PC-3 (cell line): ENCODE measurements around the gene TMEM98.
"Not testable (repeated sequence)": the region's sequence is repeated elsewhere in the genome, so short reads cannot be mapped to it uniquely, and the experiment has no call there.

Experiments used
- CTCF ChIP-seq: fragments of 300-600 bp; sonication (generic); conservative IDR thresholded peaks from 2 replicates; pipeline ENCODE4 v1.5.1; 2017; ENCODE audit warnings: antibody characterized with exemption, low read depth, mild to moderate bottlenecking, low read length
- EZH2 ChIP-seq: fragments of 300-600 bp; sonication (generic); IDR thresholded peaks from one replicate; pipeline ENCODE4 v1.6.1; 2017; ENCODE audit warnings: antibody characterized with exemption, mild to moderate bottlenecking, low read length; ENCODE audit not compliant: unreplicated experiment
- EZH2phosphoT487 ChIP-seq: fragments of 300-600 bp; sonication (generic); IDR thresholded peaks from 2 replicates; pipeline ENCODE4 v1.6.1; 2018; ENCODE audit warnings: mild to moderate bottlenecking, antibody characterized with exemption, low read length, borderline replicate concordance

- TF ChIP-seq CTCF, EZH2, EZH2phosphoT487: not testable (repeated sequence)
Observed at GRCh38 chr17:32981611-32982010, 53.7 kb downstream of the TMEM98 start.
